Endodermal cell (in vitro differentiated cells): Measurements from ENCODE around the gene EIF3I. TPM values are rescaled to one million over a fixed set of nuclear protein-coding genes. Genes with fewer than 3 reads are reported as not detected.

ENCODE experiments used
- DNase-seq: peaks from one replicate; pipeline ENCODE4 v3.0.0-alpha.2; 2017
- H3K27ac ChIP-seq: 2 replicates; pipeline ENCODE4 v1.5.1; 2013; ENCODE audit warnings: mild to moderate bottlenecking, low read depth, low read length, moderate library complexity
- H3K27me3 ChIP-seq: 2 replicates; pipeline ENCODE4 v1.6.1; 2013; ENCODE audit warnings: mild to moderate bottlenecking, low read length, moderate library complexity; ENCODE audit not compliant: insufficient read depth, control insufficient read depth, poor library complexity, severe bottlenecking
- H3K36me3 ChIP-seq: 2 replicates; pipeline ENCODE4 v1.7.0; 2013; ENCODE audit warnings: mild to moderate bottlenecking, low read length, moderate library complexity; ENCODE audit not compliant: control insufficient read depth, insufficient read depth
- H3K4me1 ChIP-seq: one replicate; pipeline ENCODE4 v1.7.0; 2013; ENCODE audit warnings: low read length; ENCODE audit not compliant: control insufficient read depth, insufficient read depth
- H3K4me3 ChIP-seq: 2 replicates; pipeline ENCODE4 v1.5.1; 2013; ENCODE audit warnings: mild to moderate bottlenecking, low read length, moderate library complexity
- H3K9ac ChIP-seq: 2 replicates; pipeline ENCODE4 v1.6.1; 2013; ENCODE audit warnings: mild to moderate bottlenecking, low read length, moderate library complexity; ENCODE audit not compliant: poor library complexity, severe bottlenecking; ENCODE audit errors: extremely low read depth
- H3K9me3 ChIP-seq: 2 replicates; pipeline ENCODE4 v1.6.1; 2013; ENCODE audit warnings: mild to moderate bottlenecking, low read length, moderate library complexity; ENCODE audit not compliant: control insufficient read depth
- H3K27ac Mint-ChIP-seq: 2 replicates; pipeline ENCODE4 v1.8.0; 2020; ENCODE audit warnings: mixed read lengths
- H3K27me3 Mint-ChIP-seq: 2 replicates; pipeline ENCODE4 v1.8.0; 2021; ENCODE audit warnings: mild to moderate bottlenecking, mixed read lengths; ENCODE audit not compliant: insufficient read depth
- H3K36me3 Mint-ChIP-seq: 2 replicates; pipeline ENCODE4 v1.8.0; 2020; ENCODE audit warnings: low read depth, mixed read lengths
- H3K4me1 Mint-ChIP-seq: 2 replicates; pipeline ENCODE4 v1.8.0; 2020; ENCODE audit warnings: mixed read lengths
- H3K4me3 Mint-ChIP-seq: 2 replicates; pipeline ENCODE4 v1.8.0; 2020; ENCODE audit warnings: mild to moderate bottlenecking, moderate library complexity, mixed read lengths
- H3K9me3 Mint-ChIP-seq: 2 replicates; pipeline ENCODE4 v1.8.0; 2020; ENCODE audit warnings: mild to moderate bottlenecking, mixed read lengths
- WGBS, 2 experiments: methylation state at CpG; one replicate each; pipeline versions ENCODE4 v1.1.5 to v1.1.7; 2013; ENCODE audit warnings: missing lambda C conversion rate in 2 of 2, mixed read lengths in 1 of 2; ENCODE audit not compliant: insufficient coverage in 1 of 2, insufficient read length in 1 of 2; 5-methylcytosine and 5-hydroxymethylcytosine counted together
- total RNA-seq, 2 donors: library from RNA; stranded (reverse); fragmentation: NEBNext Ultra II Directional in 1 of 2; extraction: Animal tissue kit (Norgen Biotek cat#: 25700) in 1 of 2; gene quantifications; 2 replicates in 1 of 2; 3 replicates in 1 of 2; pipeline ENCODE4 v1.2.1, GENCODE V29; 2021
- TF ChIP-seq, protein P1 (sequence below): fragments of 200-600 bp; sonication (generic); conservative IDR thresholded peaks from 2 replicates; pipeline ENCODE4 v1.5.0; 2021; ENCODE audit warnings: antibody characterized with exemption, mild to moderate bottlenecking

Gene EIF3I
- total RNA-seq, 2 donors from 2014 or later = 194 to 198 TPM

DNA sequence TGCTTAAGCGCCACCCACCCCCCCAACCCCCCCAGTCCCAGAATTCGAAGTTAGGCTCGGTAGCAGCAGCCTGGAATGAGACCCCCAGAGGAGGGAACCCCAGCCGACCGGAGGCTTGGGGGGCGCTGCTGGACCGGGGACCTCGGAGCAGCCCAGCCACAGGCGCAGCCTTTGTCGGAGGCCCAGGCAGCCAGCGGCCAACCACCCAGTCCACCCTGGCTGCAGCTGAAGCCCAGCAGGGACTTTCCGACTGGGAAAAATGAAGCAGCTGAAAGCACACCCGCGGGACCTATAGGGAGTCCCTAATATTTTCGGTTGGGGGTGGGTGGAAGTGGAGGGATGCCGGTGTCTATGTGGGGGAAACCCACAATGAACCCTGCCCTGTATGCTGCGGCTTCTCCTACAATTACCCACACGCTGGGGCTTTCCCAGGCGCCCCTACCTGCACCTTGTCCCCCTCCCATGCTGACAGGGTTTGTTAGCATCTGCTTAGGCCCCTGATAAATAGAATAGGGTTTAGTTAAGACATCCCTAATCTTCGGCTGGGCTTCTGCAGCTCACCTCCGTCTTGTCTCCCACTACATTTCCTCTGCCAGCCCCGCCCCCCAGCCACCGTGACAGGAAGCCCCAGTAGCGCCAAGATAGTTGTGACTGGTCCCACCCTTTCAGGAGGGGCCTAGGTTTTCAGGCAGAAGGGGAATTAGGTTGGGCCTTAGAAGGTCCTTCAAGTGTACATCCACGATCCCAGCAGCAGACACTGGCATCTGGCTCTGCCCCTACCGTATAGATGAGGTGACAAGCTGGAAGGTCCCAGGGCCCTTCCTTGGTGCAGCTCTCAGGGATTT, 21.0 kb upstream of the EIF3I start:
- Histone ChIP-seq H3K4me1 (no peaks in the 10 kb centered on the region), H3K9me3 (no peaks in the 10 kb centered on the region), H3K9ac (peak overlapping the region; percentile 27), H3K4me3 (peak overlapping the region; percentile 90), H3K36me3 (peaks cover 23% of the 10 kb centered on the region), H3K27me3 (no peaks in the 10 kb centered on the region), H3K27ac (peak overlapping the region; percentile 86)
- Mint-ChIP-seq H3K36me3 (peaks cover 14% of the 10 kb centered on the region), H3K4me1 (peaks cover 20% of the 10 kb centered on the region), H3K9me3 (no peaks in the 10 kb centered on the region), H3K4me3 (peak overlapping the region; percentile 59), H3K27ac (peak overlapping the region; percentile 74), H3K27me3 (peaks cover 10% of the 10 kb centered on the region)
- 14 to 39% methylated on average over 6 to 26 of the region's 26 CpGs for WGBS, 2 experiments
- TF ChIP-seq, protein P1, sequence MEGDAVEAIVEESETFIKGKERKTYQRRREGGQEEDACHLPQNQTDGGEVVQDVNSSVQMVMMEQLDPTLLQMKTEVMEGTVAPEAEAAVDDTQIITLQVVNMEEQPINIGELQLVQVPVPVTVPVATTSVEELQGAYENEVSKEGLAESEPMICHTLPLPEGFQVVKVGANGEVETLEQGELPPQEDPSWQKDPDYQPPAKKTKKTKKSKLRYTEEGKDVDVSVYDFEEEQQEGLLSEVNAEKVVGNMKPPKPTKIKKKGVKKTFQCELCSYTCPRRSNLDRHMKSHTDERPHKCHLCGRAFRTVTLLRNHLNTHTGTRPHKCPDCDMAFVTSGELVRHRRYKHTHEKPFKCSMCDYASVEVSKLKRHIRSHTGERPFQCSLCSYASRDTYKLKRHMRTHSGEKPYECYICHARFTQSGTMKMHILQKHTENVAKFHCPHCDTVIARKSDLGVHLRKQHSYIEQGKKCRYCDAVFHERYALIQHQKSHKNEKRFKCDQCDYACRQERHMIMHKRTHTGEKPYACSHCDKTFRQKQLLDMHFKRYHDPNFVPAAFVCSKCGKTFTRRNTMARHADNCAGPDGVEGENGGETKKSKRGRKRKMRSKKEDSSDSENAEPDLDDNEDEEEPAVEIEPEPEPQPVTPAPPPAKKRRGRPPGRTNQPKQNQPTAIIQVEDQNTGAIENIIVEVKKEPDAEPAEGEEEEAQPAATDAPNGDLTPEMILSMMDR = no peak
- peak; percentile 88 for DNase-seq

DNA sequence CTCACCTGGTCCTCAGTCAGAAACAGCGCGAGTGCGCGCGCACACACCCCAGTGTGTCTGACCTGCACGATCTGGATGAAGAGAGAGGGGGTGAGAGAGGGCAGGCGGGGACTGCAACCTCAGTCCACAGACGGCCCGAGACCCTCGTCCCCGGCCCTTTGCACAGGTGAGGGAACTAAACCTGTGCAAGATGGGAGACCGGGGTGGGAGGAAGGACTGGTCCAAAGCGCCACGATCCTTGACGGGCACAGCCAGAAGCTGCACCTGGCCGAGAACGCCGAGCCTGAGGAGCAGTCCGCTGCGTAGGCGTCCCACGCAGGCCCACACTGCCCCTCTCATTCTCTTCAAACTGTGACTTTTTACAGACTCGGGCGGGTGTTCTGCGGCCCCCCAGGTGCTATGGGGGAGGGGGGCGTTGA, 17.3 kb upstream of the EIF3I start:
- Mint-ChIP-seq H3K27me3 (peaks cover 10% of the 10 kb centered on the region), H3K9me3 (no peaks in the 10 kb centered on the region), H3K27ac (peak overlapping the region; percentile 64), H3K4me3 (peak overlapping the region; percentile 90), H3K4me1 (peaks cover 16% of the 10 kb centered on the region), H3K36me3 (peaks cover 4% of the 10 kb centered on the region)
- Histone ChIP-seq H3K4me1 (no peaks in the 10 kb centered on the region), H3K36me3 (peaks cover 14% of the 10 kb centered on the region), H3K9me3 (no peaks in the 10 kb centered on the region), H3K4me3 (peak overlapping the region; percentile 91), H3K27me3 (no peaks in the 10 kb centered on the region), H3K27ac (peak overlapping the region; percentile 29), H3K9ac (peak overlapping the region; percentile 89)
- DNase-seq = no peak
- WGBS, 2 experiments = 55% methylated on average over 16 to 26 of the region's 26 CpGs
- TF ChIP-seq, protein P1 = no peak

DNA sequence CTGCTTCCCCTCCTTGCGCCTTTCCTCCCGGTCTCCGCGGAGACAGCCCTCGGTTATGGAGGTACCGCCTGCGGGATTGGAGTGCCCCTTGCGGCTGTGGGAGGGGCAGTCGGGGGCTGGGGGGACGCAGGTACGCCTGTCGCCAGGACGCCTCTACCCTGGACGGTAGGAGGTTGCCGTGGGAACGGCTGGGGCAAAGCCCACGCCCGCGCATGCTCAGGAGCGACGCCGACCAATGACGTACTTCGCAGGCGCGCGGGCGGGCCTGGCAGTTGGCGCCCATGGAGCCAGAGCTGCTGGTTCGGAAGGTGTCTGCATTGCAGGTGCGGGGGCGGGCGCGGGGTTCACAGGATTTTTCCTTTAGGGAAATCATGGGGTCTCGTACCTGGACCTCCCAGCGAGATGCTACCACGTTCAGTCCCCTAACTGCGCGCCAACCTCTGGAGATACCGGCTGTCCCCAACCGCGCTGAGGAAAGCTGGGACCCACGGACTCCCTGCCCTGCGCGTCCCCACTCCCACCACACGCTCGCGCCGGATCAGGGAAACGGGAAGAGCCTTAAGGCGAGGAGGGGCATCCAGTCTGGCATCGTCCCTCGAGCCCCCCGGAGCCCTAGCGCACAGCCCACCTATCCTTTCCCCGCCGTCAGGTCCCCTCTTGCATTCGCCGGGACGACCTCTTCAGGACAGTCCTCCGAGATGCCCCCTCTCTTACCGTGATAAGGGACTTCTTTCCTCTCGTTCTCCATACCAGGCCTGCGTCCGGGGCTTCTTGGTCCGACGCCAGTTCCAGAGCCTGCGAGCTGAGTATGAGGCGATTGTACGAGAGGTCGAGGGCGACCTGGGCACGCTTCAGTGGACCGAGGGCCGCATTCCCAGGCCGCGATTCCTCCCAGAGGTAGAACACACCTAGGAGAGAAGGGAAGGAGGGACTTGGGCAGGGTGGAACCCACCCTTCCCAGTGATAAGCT, 16.5 kb upstream of the EIF3I start, which contains the start of gene IQCC:
IQCC (plus strand) TSS at position 271 of the 970 bp plus-strand sequence; CDS start at position 282, 11 bp downstream.
- no peaks in the 10 kb centered on the region for H3K9me3 Mint-ChIP-seq
- peak within 1 kb of the TSS; percentile 90 for H3K4me3 Mint-ChIP-seq
- H3K9ac ChIP-seq = peak within 1 kb of the TSS; percentile 89
- H3K4me1 Mint-ChIP-seq = peaks cover 12% of the 10 kb centered on the region
- H3K27me3 ChIP-seq = no peaks in the 10 kb centered on the region
- peaks cover 10% of the 10 kb centered on the region for H3K27me3 Mint-ChIP-seq
- H3K27ac Mint-ChIP-seq = peak within 1 kb of the TSS; percentile 94
- H3K36me3 Mint-ChIP-seq = peaks cover 4% of the 10 kb centered on the region
- whole genome bisulfite sequencing, 2 experiments = 5 to 6% methylated on average over 30 to 77 of the region's 77 CpGs
- DNase-seq = peak; percentile 96
- H3K9me3 ChIP-seq = no peaks in the 10 kb centered on the region
- H3K36me3 ChIP-seq = peaks cover 14% of the 10 kb centered on the region
- peak within 1 kb of the TSS; percentile 29 for H3K27ac ChIP-seq
- TF ChIP-seq, protein P1 = peak; percentile 56
- H3K4me1 ChIP-seq = no peaks in the 10 kb centered on the region
- peak within 1 kb of the TSS; percentile 91 for H3K4me3 ChIP-seq
